ENCODE results near the gene FADS1.

DNA sequence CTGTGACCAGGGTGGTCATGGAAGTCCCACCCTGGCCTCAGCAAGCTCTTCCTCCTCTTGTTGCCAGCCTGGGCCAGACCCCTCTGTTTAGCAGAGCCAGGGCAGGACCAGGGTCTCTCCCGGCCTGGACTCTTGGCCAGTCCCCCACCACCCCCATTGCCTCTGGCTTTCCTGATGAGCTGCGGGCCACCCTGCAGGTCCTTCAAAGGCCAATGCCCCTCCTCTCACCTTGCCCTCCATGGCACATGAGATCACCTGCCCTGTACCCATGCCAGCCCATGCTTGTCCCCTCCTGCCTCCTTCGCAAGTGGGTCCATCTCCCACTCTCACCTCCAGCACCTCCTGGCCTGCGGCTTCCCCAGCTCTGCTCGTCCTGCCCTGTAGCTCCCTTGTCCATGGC is 21.7 kb upstream of the FADS1 start:
- TF ChIP-seq, protein P1, sequence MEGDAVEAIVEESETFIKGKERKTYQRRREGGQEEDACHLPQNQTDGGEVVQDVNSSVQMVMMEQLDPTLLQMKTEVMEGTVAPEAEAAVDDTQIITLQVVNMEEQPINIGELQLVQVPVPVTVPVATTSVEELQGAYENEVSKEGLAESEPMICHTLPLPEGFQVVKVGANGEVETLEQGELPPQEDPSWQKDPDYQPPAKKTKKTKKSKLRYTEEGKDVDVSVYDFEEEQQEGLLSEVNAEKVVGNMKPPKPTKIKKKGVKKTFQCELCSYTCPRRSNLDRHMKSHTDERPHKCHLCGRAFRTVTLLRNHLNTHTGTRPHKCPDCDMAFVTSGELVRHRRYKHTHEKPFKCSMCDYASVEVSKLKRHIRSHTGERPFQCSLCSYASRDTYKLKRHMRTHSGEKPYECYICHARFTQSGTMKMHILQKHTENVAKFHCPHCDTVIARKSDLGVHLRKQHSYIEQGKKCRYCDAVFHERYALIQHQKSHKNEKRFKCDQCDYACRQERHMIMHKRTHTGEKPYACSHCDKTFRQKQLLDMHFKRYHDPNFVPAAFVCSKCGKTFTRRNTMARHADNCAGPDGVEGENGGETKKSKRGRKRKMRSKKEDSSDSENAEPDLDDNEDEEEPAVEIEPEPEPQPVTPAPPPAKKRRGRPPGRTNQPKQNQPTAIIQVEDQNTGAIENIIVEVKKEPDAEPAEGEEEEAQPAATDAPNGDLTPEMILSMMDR (conservative IDR thresholded peaks at IDR 0.05; ENCODE audit: low read depth in 2 of 2): no peak
- TF ChIP-seq EZH2 (IDR thresholded peaks at IDR 0.05; ENCODE audit: low read depth, unreplicated experiment): no peak
- no peak for TF ChIP-seq REST (IDR thresholded peaks at IDR 0.05; ENCODE audit: unreplicated experiment)
- TF ChIP-seq, protein P2, sequence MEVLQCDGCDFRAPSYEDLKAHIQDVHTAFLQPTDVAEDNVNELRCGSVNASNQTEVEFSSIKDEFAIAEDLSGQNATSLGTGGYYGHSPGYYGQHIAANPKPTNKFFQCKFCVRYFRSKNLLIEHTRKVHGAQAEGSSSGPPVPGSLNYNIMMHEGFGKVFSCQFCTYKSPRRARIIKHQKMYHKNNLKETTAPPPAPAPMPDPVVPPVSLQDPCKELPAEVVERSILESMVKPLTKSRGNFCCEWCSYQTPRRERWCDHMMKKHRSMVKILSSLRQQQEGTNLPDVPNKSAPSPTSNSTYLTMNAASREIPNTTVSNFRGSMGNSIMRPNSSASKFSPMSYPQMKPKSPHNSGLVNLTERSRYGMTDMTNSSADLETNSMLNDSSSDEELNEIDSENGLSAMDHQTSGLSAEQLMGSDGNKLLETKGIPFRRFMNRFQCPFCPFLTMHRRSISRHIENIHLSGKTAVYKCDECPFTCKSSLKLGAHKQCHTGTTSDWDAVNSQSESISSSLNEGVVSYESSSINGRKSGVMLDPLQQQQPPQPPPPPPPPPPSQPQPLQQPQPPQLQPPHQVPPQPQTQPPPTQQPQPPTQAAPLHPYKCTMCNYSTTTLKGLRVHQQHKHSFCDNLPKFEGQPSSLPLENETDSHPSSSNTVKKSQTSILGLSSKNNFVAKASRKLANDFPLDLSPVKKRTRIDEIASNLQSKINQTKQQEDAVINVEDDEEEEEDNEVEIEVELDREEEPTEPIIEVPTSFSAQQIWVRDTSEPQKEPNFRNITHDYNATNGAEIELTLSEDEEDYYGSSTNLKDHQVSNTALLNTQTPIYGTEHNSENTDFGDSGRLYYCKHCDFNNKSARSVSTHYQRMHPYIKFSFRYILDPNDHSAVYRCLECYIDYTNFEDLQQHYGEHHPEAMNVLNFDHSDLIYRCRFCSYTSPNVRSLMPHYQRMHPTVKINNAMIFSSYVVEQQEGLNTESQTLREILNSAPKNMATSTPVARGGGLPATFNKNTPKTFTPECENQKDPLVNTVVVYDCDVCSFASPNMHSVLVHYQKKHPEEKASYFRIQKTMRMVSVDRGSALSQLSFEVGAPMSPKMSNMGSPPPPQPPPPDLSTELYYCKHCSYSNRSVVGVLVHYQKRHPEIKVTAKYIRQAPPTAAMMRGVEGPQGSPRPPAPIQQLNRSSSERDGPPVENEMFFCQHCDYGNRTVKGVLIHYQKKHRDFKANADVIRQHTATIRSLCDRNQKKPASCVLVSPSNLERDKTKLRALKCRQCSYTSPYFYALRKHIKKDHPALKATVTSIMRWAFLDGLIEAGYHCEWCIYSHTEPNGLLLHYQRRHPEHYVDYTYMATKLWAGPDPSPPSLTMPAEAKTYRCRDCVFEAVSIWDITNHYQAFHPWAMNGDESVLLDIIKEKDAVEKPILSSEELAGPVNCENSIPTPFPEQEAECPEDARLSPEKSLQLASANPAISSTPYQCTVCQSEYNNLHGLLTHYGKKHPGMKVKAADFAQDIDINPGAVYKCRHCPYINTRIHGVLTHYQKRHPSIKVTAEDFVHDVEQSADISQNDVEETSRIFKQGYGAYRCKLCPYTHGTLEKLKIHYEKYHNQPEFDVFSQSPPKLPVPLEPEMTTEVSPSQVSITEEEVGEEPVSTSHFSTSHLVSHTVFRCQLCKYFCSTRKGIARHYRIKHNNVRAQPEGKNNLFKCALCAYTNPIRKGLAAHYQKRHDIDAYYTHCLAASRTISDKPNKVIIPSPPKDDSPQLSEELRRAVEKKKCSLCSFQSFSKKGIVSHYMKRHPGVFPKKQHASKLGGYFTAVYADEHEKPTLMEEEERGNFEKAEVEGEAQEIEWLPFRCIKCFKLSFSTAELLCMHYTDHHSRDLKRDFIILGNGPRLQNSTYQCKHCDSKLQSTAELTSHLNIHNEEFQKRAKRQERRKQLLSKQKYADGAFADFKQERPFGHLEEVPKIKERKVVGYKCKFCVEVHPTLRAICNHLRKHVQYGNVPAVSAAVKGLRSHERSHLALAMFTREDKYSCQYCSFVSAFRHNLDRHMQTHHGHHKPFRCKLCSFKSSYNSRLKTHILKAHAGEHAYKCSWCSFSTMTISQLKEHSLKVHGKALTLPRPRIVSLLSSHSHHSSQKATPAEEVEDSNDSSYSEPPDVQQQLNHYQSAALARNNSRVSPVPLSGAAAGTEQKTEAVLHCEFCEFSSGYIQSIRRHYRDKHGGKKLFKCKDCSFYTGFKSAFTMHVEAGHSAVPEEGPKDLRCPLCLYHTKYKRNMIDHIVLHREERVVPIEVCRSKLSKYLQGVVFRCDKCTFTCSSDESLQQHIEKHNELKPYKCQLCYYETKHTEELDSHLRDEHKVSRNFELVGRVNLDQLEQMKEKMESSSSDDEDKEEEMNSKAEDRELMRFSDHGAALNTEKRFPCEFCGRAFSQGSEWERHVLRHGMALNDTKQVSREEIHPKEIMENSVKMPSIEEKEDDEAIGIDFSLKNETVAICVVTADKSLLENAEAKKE (CRISPR knock-in tag; IDR thresholded peaks at IDR 0.05): no peak
- TF ChIP-seq POLR2AphosphoS5 (IDR thresholded peaks at IDR 0.05; ENCODE audit: low read depth): no peak
- no peak for TF ChIP-seq ZNF114 (CRISPR knock-in tag; IDR thresholded peaks at IDR 0.05)
